ENCODE results near the gene COX7A2.

COX7A2 gene

GRCh38 chr6:75201901-75202672 lies 41.5 kb downstream of the COX7A2 start:
- no peak for DNase-seq (ENCODE audit: low spot score)

GRCh38 chr6:75201021-75201420 lies 42.6 kb downstream of the COX7A2 start:
- FAIRE-seq (no peak), DNase-seq (ENCODE audit: low spot score) (no peak)

More at GRCh38 chr6:75201901-75202672, 41.5 kb downstream of the COX7A2 start:
- FAIRE-seq = no peak

GRCh38 chr6:75199889-75200288 lies 43.7 kb downstream of the COX7A2 start:
- FAIRE-seq = no peak
- no peak for DNase-seq (ENCODE audit: low spot score)

GRCh38 chr6:75196081-75196687 lies 47.4 kb downstream of the COX7A2 start:
- DNase-seq (ENCODE audit: low spot score) (no peak), FAIRE-seq (no peak)

- DNase-seq (ENCODE audit: low spot score) = no peak
- no peak for FAIRE-seq
Measured at GRCh38 chr6:75188221-75188925, 55.2 kb downstream of the COX7A2 start.
